GM21576 (cell line): Measurements from ENCODE around the gene MBP.
"Not testable (repeated sequence)": the region's sequence is repeated elsewhere in the genome, so short reads cannot be mapped to it uniquely, and the experiment has no call there.

Source experiments
- ATAC-seq: cut with Tn5 transposase; IDR thresholded peaks from one replicate; pipeline ENCODE4 v1.9.1; 2021; ENCODE audit warnings: mild to moderate bottlenecking, moderate library complexity; ENCODE audit not compliant: unreplicated experiment

MBP gene

GRCh38 chr18:77035380-77036187 is 97.0 kb downstream of the MBP start:
- ATAC-seq: no peak

GRCh38 chr18:77033575-77033974 is 99.0 kb downstream of the MBP start:
- ATAC-seq: no peak

- ATAC-seq: no peak
Measured at GRCh38 chr18:77032181-77032701, 100.3 kb downstream of the MBP start.

GRCh38 chr18:77031662-77032061 is 100.9 kb downstream of the MBP start:
- ATAC-seq: no peak

- no peak for ATAC-seq
Measured at GRCh38 chr18:77030201-77030600, 102.4 kb downstream of the MBP start.

GRCh38 chr18:77025831-77026363 is 106.7 kb downstream of the MBP start:
- no peak for ATAC-seq

GRCh38 chr18:77025123-77025522 is 107.5 kb downstream of the MBP start:
- ATAC-seq: no peak

GRCh38 chr18:77024476-77024875 is 108.1 kb downstream of the MBP start:
- no peak for ATAC-seq

GRCh38 chr18:77023102-77023782 is 109.3 kb downstream of the MBP start:
- ATAC-seq: no peak

GRCh38 chr18:77022556-77022955 is 110.0 kb downstream of the MBP start:
- no peak for ATAC-seq

GRCh38 chr18:77022116-77022515 is 110.5 kb downstream of the MBP start:
- ATAC-seq: no peak

GRCh38 chr18:77021478-77021877 is 111.1 kb downstream of the MBP start:
- ATAC-seq: not testable (repeated sequence)

GRCh38 chr18:77021075-77021474 is 111.5 kb downstream of the MBP start:
- ATAC-seq: no peak

GRCh38 chr18:77020561-77020960 is 112.0 kb downstream of the MBP start:
- no peak for ATAC-seq

GRCh38 chr18:77019641-77020040 is 112.9 kb downstream of the MBP start:
- no peak for ATAC-seq

- not testable (repeated sequence) for ATAC-seq
Measured at GRCh38 chr18:77018650-77019049, 113.9 kb downstream of the MBP start.

GRCh38 chr18:77017355-77017754 is 115.2 kb downstream of the MBP start:
- ATAC-seq: no peak

GRCh38 chr18:77016936-77017335 is 115.6 kb downstream of the MBP start:
- no peak for ATAC-seq

GRCh38 chr18:77015771-77016710 is 116.5 kb downstream of the MBP start:
- ATAC-seq: no peak

GRCh38 chr18:77015169-77015568 is 117.4 kb downstream of the MBP start:
- no peak for ATAC-seq

- ATAC-seq: no peak
Measured at GRCh38 chr18:77014538-77014937, 118.0 kb downstream of the MBP start.
